H9 (cell line): ENCODE results near the gene CCR7. TPM values are rescaled to one million over a fixed set of nuclear protein-coding genes. Genes with fewer than 3 reads are reported as not detected.

Source experiments
- DNase-seq: peaks from one replicate; pipeline ENCODE4 v3.0.0-alpha.2; 2017
- H2AFZ ChIP-seq: one replicate; pipeline ENCODE4 v1.6.1; 2013; ENCODE audit warnings: mild to moderate bottlenecking, low read length, control low read depth, moderate library complexity
- H2AK5ac ChIP-seq: 2 replicates; pipeline ENCODE4 v1.6.1; 2013; ENCODE audit warnings: low read length, control low read depth, mixed read lengths; ENCODE audit not compliant: insufficient read length
- H2BK120ac ChIP-seq: one replicate; pipeline ENCODE4 v1.6.1; 2013; ENCODE audit warnings: low read depth, mild to moderate bottlenecking, low read length, control low read depth, inconsistent platforms; ENCODE audit not compliant: poor library complexity, severe bottlenecking
- H2BK12ac ChIP-seq: 2 replicates; pipeline ENCODE4 v1.6.1; 2013; ENCODE audit warnings: low read length, control low read depth, mixed read lengths, low read depth; ENCODE audit not compliant: insufficient read length
- H2BK15ac ChIP-seq: 2 replicates; pipeline ENCODE4 v1.6.1; 2013; ENCODE audit warnings: low read depth, low read length, control low read depth
- H2BK20ac ChIP-seq: one replicate; pipeline ENCODE4 v1.6.1; 2013; ENCODE audit warnings: low read depth, mild to moderate bottlenecking, low read length, control low read depth, inconsistent platforms; ENCODE audit not compliant: poor library complexity, severe bottlenecking
- H2BK5ac ChIP-seq: 2 replicates; pipeline ENCODE4 v1.6.1; 2013; ENCODE audit warnings: low read length, control low read depth, mixed read lengths; ENCODE audit not compliant: insufficient read length
- H3K14ac ChIP-seq: 2 replicates; pipeline ENCODE4 v1.6.1; 2013; ENCODE audit warnings: low read length, control low read depth; ENCODE audit not compliant: insufficient read depth
- H3K18ac ChIP-seq: 2 replicates; pipeline ENCODE4 v1.6.1; 2013; ENCODE audit warnings: low read depth, mild to moderate bottlenecking, mixed read lengths, low read length, control low read depth; ENCODE audit not compliant: insufficient read length
- H3K23ac ChIP-seq: 2 replicates; pipeline ENCODE4 v1.6.1; 2013; ENCODE audit warnings: low read length, control low read depth, mixed read lengths, low read depth; ENCODE audit not compliant: insufficient read length
- H3K23me2 ChIP-seq: 2 replicates; pipeline ENCODE4 v1.6.1; 2013; ENCODE audit warnings: low read depth, mild to moderate bottlenecking, mixed read lengths, low read length, control low read depth; ENCODE audit not compliant: insufficient read length, poor library complexity, severe bottlenecking
- H3K27ac ChIP-seq: 2 replicates; pipeline ENCODE4 v1.5.1; 2013; ENCODE audit warnings: low read length, control low read depth, mixed read lengths, low read depth; ENCODE audit not compliant: insufficient read length
- H3K27me3 ChIP-seq: 2 replicates; pipeline ENCODE4 v1.6.1; 2013; ENCODE audit warnings: low read length, control low read depth, inconsistent platforms; ENCODE audit not compliant: insufficient read depth
- H3K4ac ChIP-seq: 2 replicates; pipeline ENCODE4 v1.6.1; 2013; ENCODE audit warnings: low read depth, mild to moderate bottlenecking, control low read depth, inconsistent platforms, low read length, moderate library complexity
- H3K4me1 ChIP-seq: 2 replicates; pipeline ENCODE4 v1.6.1; 2013; ENCODE audit warnings: low read length, control low read depth, inconsistent platforms; ENCODE audit not compliant: insufficient read depth
- H3K4me2 ChIP-seq: 2 replicates; pipeline ENCODE4 v1.6.1; 2013; ENCODE audit warnings: low read length, control low read depth, mixed read lengths; ENCODE audit not compliant: insufficient read length, insufficient read depth
- H3K56ac ChIP-seq: 2 replicates; pipeline ENCODE4 v1.6.1; 2013; ENCODE audit warnings: low read depth, mild to moderate bottlenecking, mixed read lengths, low read length, control low read depth; ENCODE audit not compliant: insufficient read length
- H3K79me1 ChIP-seq: 2 replicates; pipeline ENCODE4 v1.6.1; 2013; ENCODE audit warnings: low read depth, mild to moderate bottlenecking, moderate library complexity, low read length, control low read depth, inconsistent platforms; ENCODE audit not compliant: insufficient read depth, poor library complexity, severe bottlenecking
- H3K79me2 ChIP-seq: 2 replicates; pipeline ENCODE4 v1.6.1; 2013; ENCODE audit warnings: low read length, control low read depth, inconsistent platforms; ENCODE audit not compliant: insufficient read depth
- H3K9ac ChIP-seq: 2 replicates; pipeline ENCODE4 v1.6.1; 2013; ENCODE audit warnings: low read length, control low read depth, mixed read lengths; ENCODE audit not compliant: insufficient read length; ENCODE audit errors: extremely low read depth
- H3K9me3 ChIP-seq: one replicate; pipeline ENCODE4 v1.6.1; 2013; ENCODE audit warnings: low read depth, low read length, inconsistent platforms; ENCODE audit not compliant: control insufficient read depth
- H3T11ph ChIP-seq: one replicate; pipeline ENCODE4 v1.6.1; 2013; ENCODE audit warnings: mild to moderate bottlenecking, low read length, control low read depth, inconsistent platforms
- H4K20me1 ChIP-seq: one replicate; pipeline ENCODE4 v1.6.1; 2013; ENCODE audit not compliant: control insufficient read depth, insufficient read length, insufficient read depth
- H4K5ac ChIP-seq: 2 replicates; pipeline ENCODE4 v1.6.1; 2013; ENCODE audit warnings: low read depth, mild to moderate bottlenecking, mixed read lengths, low read length, control low read depth; ENCODE audit not compliant: insufficient read length
- H4K8ac ChIP-seq: replicated peaks from 2 replicates; pipeline ENCODE4 v1.6.1; 2013; ENCODE audit warnings: low read length, control low read depth, mixed read lengths, low read depth; ENCODE audit not compliant: insufficient read length
- H4K91ac ChIP-seq: 2 replicates; pipeline ENCODE4 v1.6.1; 2013; ENCODE audit warnings: low read depth, mild to moderate bottlenecking, moderate library complexity, mixed read lengths, low read length, control low read depth; ENCODE audit not compliant: insufficient read length
- H3K27ac Mint-ChIP-seq, 3 experiments: 2 replicates in 2 of 3; 3 replicates in 1 of 3; pipeline ENCODE4 v1.8.0; 2020 to 2021; ENCODE audit warnings: mixed read lengths in 3 of 3, mild to moderate bottlenecking in 1 of 3, moderate library complexity in 1 of 3
- H3K27me3 Mint-ChIP-seq: 2 replicates; pipeline ENCODE4 v1.8.0; 2021; ENCODE audit warnings: low read depth, mild to moderate bottlenecking, moderate library complexity, mixed read lengths
- H3K36me3 Mint-ChIP-seq, 3 experiments: 2 replicates in 2 of 3; 3 replicates in 1 of 3; pipeline ENCODE4 v1.8.0; 2020 to 2021; ENCODE audit warnings: low read depth in 3 of 3, mixed read lengths in 3 of 3; ENCODE audit not compliant: insufficient read depth in 1 of 3
- H3K4me1 Mint-ChIP-seq, 2 experiments: 2 replicates each; pipeline ENCODE4 v1.8.0; 2020; ENCODE audit warnings: mixed read lengths in 2 of 2
- H3K4me3 Mint-ChIP-seq, 2 experiments: 2 replicates in 1 of 2; 3 replicates in 1 of 2; pipeline ENCODE4 v1.8.0; 2020 to 2021; ENCODE audit warnings: mild to moderate bottlenecking in 2 of 2, mixed read lengths in 2 of 2, moderate library complexity in 1 of 2
- H3K9me3 Mint-ChIP-seq, 2 experiments: 2 replicates in 1 of 2; 3 replicates in 1 of 2; pipeline ENCODE4 v1.8.0; 2020; ENCODE audit warnings: mild to moderate bottlenecking in 2 of 2, mixed read lengths in 2 of 2, moderate library complexity in 1 of 2
- CTCF ChIP-seq: fragments of 200-600 bp; sonication (generic); conservative IDR thresholded peaks from 3 replicates; pipeline ENCODE4 v1.8.0; 2021; ENCODE audit warnings: antibody characterized with exemption, mild to moderate bottlenecking
- WGBS: extraction: QIAGEN DNeasy Blood & Tissue Kit; methylation state at CpG from one replicate; pipeline ENCODE4 v1.1.7; 2013; ENCODE audit warnings: missing lambda C conversion rate, low lambda C conversion rate, mixed read lengths; ENCODE audit not compliant: insufficient read length; ENCODE audit errors: extremely low coverage; 5-methylcytosine and 5-hydroxymethylcytosine counted together
- total RNA-seq: library from RNA; stranded (reverse); gene quantifications from 2 replicates; pipeline ENCODE4 v1.2.1, GENCODE V29; 2021

The CCR7 gene
- total RNA-seq, 1 experiment from 2014 or later, result 0.31 TPM

GRCh38 chr17:40564195-40564882, 933 bp downstream of the CCR7 start:
- Histone ChIP-seq H3K27ac (no peak overlapping the region), H3K9me3 (no peaks in the 10 kb centered on the region), H2BK12ac (no peak overlapping the region), H2BK15ac (no peak overlapping the region), H4K91ac (no peak overlapping the region), H4K20me1 (no peaks in the 10 kb centered on the region), H2BK20ac (no peak overlapping the region), H3K23ac (no peak overlapping the region), H3K14ac (no peak overlapping the region), H3K18ac (no peak overlapping the region), H4K8ac (no peak overlapping the region), H3K27me3 (no peaks in the 10 kb centered on the region), H3K79me2 (no peaks in the 10 kb centered on the region), H2BK120ac (no peak overlapping the region), H2BK5ac (no peak overlapping the region), H2AFZ (no peak overlapping the region), H3K4me2 (no peak overlapping the region), H3T11ph (no peak overlapping the region), H3K4ac (no peak overlapping the region), H3K9ac (no peak overlapping the region), H3K56ac (no peak overlapping the region), H3K23me2 (no peaks in the 10 kb centered on the region), H3K4me1 (no peaks in the 10 kb centered on the region), H2AK5ac (no peak overlapping the region), H4K5ac (no peak overlapping the region), H3K79me1 (no peaks in the 10 kb centered on the region)
- peaks cover 18% of the 10 kb centered on the region for H3K27me3 Mint-ChIP-seq
- peak overlapping the region in 1 of 3 experiments; percentile 17; a peak in 1 of 7 replicates for H3K27ac Mint-ChIP-seq
- H3K9me3 Mint-ChIP-seq, result peaks cover 11 to 12% of the 10 kb centered on the region in 2 experiments; a peak in 3 of 5 replicates
- H3K36me3 Mint-ChIP-seq, result peaks cover 3 to 5% (median 4%) of the 10 kb centered on the region in 3 experiments; a peak in 5 of 7 replicates
- no peak overlapping the region for H3K4me3 Mint-ChIP-seq
- H3K4me1 Mint-ChIP-seq, result peaks cover 43 to 48% of the 10 kb centered on the region in 2 experiments
- peak; percentile 26 for DNase-seq
- TF ChIP-seq CTCF, result no peak
- no CpG with 5 or more reads among the region's 13 CpGs for WGBS
